Fibroblast of skin of right biceps (primary cell): ENCODE results near the gene APCDD1L.

ENCODE experiments used
- DNase-seq: peaks from one replicate; pipeline ENCODE4 v3.0.0-alpha.2; 2013

The APCDD1L gene

GRCh38 chr20:58463256-58463655 is 51.9 kb downstream of the APCDD1L start:
- no peak for DNase-seq

- peak; percentile 72 for DNase-seq
Observed at GRCh38 chr20:58461899-58462298, 53.3 kb downstream of the APCDD1L start.

- no peak for DNase-seq
Observed at GRCh38 chr20:58461104-58461503, 54.1 kb downstream of the APCDD1L start.

- DNase-seq: no peak
Observed at GRCh38 chr20:58459058-58459750, 56.0 kb downstream of the APCDD1L start.

- DNase-seq: peak; percentile 74
Observed at GRCh38 chr20:58458342-58459057, 56.7 kb downstream of the APCDD1L start.

GRCh38 chr20:58457083-58457695 is 58.0 kb downstream of the APCDD1L start:
- DNase-seq: peak; percentile 95

GRCh38 chr20:58454460-58454859 is 60.7 kb downstream of the APCDD1L start:
- DNase-seq: no peak

- no peak for DNase-seq
Observed at GRCh38 chr20:58453391-58453790, 61.8 kb downstream of the APCDD1L start.

GRCh38 chr20:58452667-58453255 is 62.4 kb downstream of the APCDD1L start:
- no peak for DNase-seq

GRCh38 chr20:58450254-58450653 is 64.9 kb downstream of the APCDD1L start:
- peak; percentile 62 for DNase-seq

GRCh38 chr20:58449681-58450221 is 65.4 kb downstream of the APCDD1L start:
- no peak for DNase-seq

- no peak for DNase-seq
Observed at GRCh38 chr20:58448958-58449357, 66.2 kb downstream of the APCDD1L start.

- DNase-seq: peak; percentile 53
Observed at GRCh38 chr20:58447511-58448391, 67.4 kb downstream of the APCDD1L start.

GRCh38 chr20:58446960-58447265 is 68.3 kb downstream of the APCDD1L start:
- no peak for DNase-seq

GRCh38 chr20:58446264-58446959 is 68.8 kb downstream of the APCDD1L start:
- no peak for DNase-seq

GRCh38 chr20:58444746-58445255 is 70.4 kb downstream of the APCDD1L start:
- DNase-seq: no peak

GRCh38 chr20:58441723-58442122 is 73.5 kb downstream of the APCDD1L start:
- DNase-seq: no peak

- no peak for DNase-seq
Observed at GRCh38 chr20:58440021-58440767, 75.0 kb downstream of the APCDD1L start.

GRCh38 chr20:58438970-58439808 is 76.0 kb downstream of the APCDD1L start:
- no peak for DNase-seq
